ENCODE measurements around the gene TNP2.

Gene TNP2

GRCh38 chr16:11240636-11241473 lies 28.3 kb downstream of the TNP2 start:
- DNase-seq (ENCODE audit: low read depth in 2 of 2): no peak

GRCh38 chr16:11239644-11240632 lies 29.2 kb downstream of the TNP2 start:
- DNase-seq (ENCODE audit: low read depth in 2 of 2): no peak

GRCh38 chr16:11238272-11239202 lies 30.6 kb downstream of the TNP2 start:
- DNase-seq (ENCODE audit: low read depth in 2 of 2): no peak

GRCh38 chr16:11236461-11237254 lies 32.5 kb downstream of the TNP2 start:
- no peak for DNase-seq (ENCODE audit: low read depth in 2 of 2)

- DNase-seq (ENCODE audit: low read depth in 2 of 2): no peak
These were observed 33.5 kb downstream of the TNP2 start for GRCh38 chr16:11235703-11235991.

GRCh38 chr16:11234884-11235702 lies 34.0 kb downstream of the TNP2 start:
- DNase-seq (ENCODE audit: low read depth in 2 of 2): no peak

GRCh38 chr16:11233727-11234376 lies 35.3 kb downstream of the TNP2 start:
- DNase-seq (ENCODE audit: low read depth in 2 of 2): peak; percentile 58 to 71

GRCh38 chr16:11232852-11233726 lies 36.0 kb downstream of the TNP2 start:
- DNase-seq (ENCODE audit: low read depth in 2 of 2): peak; percentile 82 to 86

GRCh38 chr16:11232302-11232851 lies 36.7 kb downstream of the TNP2 start:
- no peak for DNase-seq (ENCODE audit: low read depth in 2 of 2)

GRCh38 chr16:11231367-11231970 lies 37.7 kb downstream of the TNP2 start:
- no peak for DNase-seq (ENCODE audit: low read depth in 2 of 2)

GRCh38 chr16:11229906-11230305 lies 39.2 kb downstream of the TNP2 start:
- no peak for DNase-seq (ENCODE audit: low read depth in 2 of 2)

- no peak for DNase-seq (ENCODE audit: low read depth in 2 of 2)
These were observed 39.7 kb downstream of the TNP2 start for GRCh38 chr16:11229432-11229831.

- no peak for DNase-seq (ENCODE audit: low read depth in 2 of 2)
These were observed 43.2 kb downstream of the TNP2 start for GRCh38 chr16:11225677-11226549.

- DNase-seq (ENCODE audit: low read depth in 2 of 2): peak; percentile 69 to 79
These were observed 44.0 kb downstream of the TNP2 start for GRCh38 chr16:11224894-11225676.

- DNase-seq (ENCODE audit: low read depth in 2 of 2): peak; percentile 19 to 27
These were observed 44.8 kb downstream of the TNP2 start for GRCh38 chr16:11224096-11224893.

All from stimulated activated CD8-positive, alpha-beta memory T cell treated with anti-CD3 and anti-CD28 coated beads, Interleukin-15, amount 100 ng/mL, for 4 hours (primary cell).